HG03095 (cell line): Measurements from ENCODE around the gene GLOD5.
"Not testable (repeated sequence)": the region's sequence is repeated elsewhere in the genome, so short reads cannot be mapped to it uniquely, and the experiment has no call there.

Experiments used
- ATAC-seq: cut with Tn5 transposase; IDR thresholded peaks from one replicate; pipeline ENCODE4 v1.9.1; 2021; ENCODE audit warnings: moderate library complexity; ENCODE audit not compliant: unreplicated experiment

Gene GLOD5

GRCh38 chrX:48792219-48792618 lies 30.7 kb downstream of the GLOD5 start:
- ATAC-seq, result no peak

- no peak for ATAC-seq
Observed at GRCh38 chrX:48793935-48794334, 32.4 kb downstream of the GLOD5 start.

- no peak for ATAC-seq
Observed at GRCh38 chrX:48794340-48794910, 32.9 kb downstream of the GLOD5 start.

- no peak for ATAC-seq
Observed at GRCh38 chrX:48794911-48795515, 33.5 kb downstream of the GLOD5 start.

GRCh38 chrX:48798318-48798717 lies 36.8 kb downstream of the GLOD5 start:
- ATAC-seq, result no peak

GRCh38 chrX:48800574-48801279 lies 39.2 kb downstream of the GLOD5 start:
- no peak for ATAC-seq

- ATAC-seq, result peak; percentile 85
Observed at GRCh38 chrX:48801280-48802088, 39.9 kb downstream of the GLOD5 start, which contains the start of gene HDAC6. HDAC6 (plus strand) TSS chrX:48802067; CDS start chrX:48802693, 626 bp downstream.

- ATAC-seq, result peak; percentile 32
Observed at GRCh38 chrX:48802089-48802904, 40.8 kb downstream of the GLOD5 start.

- no peak for ATAC-seq
Observed at GRCh38 chrX:48802905-48803200, 41.3 kb downstream of the GLOD5 start.

GRCh38 chrX:48806081-48806480 lies 44.5 kb downstream of the GLOD5 start:
- ATAC-seq, result no peak

GRCh38 chrX:48813644-48814043 lies 52.1 kb downstream of the GLOD5 start:
- no peak for ATAC-seq

GRCh38 chrX:48814722-48815121 lies 53.2 kb downstream of the GLOD5 start:
- ATAC-seq, result no peak

- no peak for ATAC-seq
Observed at GRCh38 chrX:48815266-48815665, 53.7 kb downstream of the GLOD5 start.

- ATAC-seq, result no peak
Observed at GRCh38 chrX:48816014-48816810, 54.7 kb downstream of the GLOD5 start.

- ATAC-seq, result no peak
Observed at GRCh38 chrX:48818098-48818497, 56.6 kb downstream of the GLOD5 start.

GRCh38 chrX:48818866-48819265 lies 57.3 kb downstream of the GLOD5 start:
- no peak for ATAC-seq

- ATAC-seq, result not testable (repeated sequence)
Observed at GRCh38 chrX:48819394-48819793, 57.8 kb downstream of the GLOD5 start.

GRCh38 chrX:48823053-48823452 lies 61.5 kb downstream of the GLOD5 start:
- ATAC-seq, result no peak
